T-helper 9 cell (primary cell): ENCODE results near the gene OGFRL1.
"Not testable (repeated sequence)": the region's sequence is repeated elsewhere in the genome, so short reads cannot be mapped to it uniquely, and the experiment has no call there.

Experiments
- DNase-seq: peaks from one replicate; pipeline ENCODE4 v3.0.0-alpha.2; 2020
- total RNA-seq, 2 donors: gene quantifications; one replicate each; lab custom pipeline; 2026; lab: John Stamatoyannopoulos, UW

OGFRL1 gene
- total RNA-seq: 43.7 to 47.9 reads per million in 2 donors

- peak; percentile 60 for DNase-seq
Observed at GRCh38 chr6:71288228-71289038, at the start of gene OGFRL1. Gene OGFRL1 (plus strand): TSS chr6:71288811. CDS start chr6:71288937, 126 bp downstream.

- DNase-seq: no peak
Observed at GRCh38 chr6:71239694-71240093, 48.9 kb upstream of the OGFRL1 start.

- DNase-seq: no peak
Observed at GRCh38 chr6:71245265-71246049, 43.2 kb upstream of the OGFRL1 start.

GRCh38 chr6:71246596-71246995 lies 42.0 kb upstream of the OGFRL1 start:
- no peak for DNase-seq

- DNase-seq: no peak
Observed at GRCh38 chr6:71248306-71248765, 40.3 kb upstream of the OGFRL1 start.

- DNase-seq: no peak
Observed at GRCh38 chr6:71248878-71249544, 39.6 kb upstream of the OGFRL1 start.

GRCh38 chr6:71250099-71250602 lies 38.5 kb upstream of the OGFRL1 start:
- no peak for DNase-seq

- DNase-seq: no peak
Observed at GRCh38 chr6:71252410-71252809, 36.2 kb upstream of the OGFRL1 start.

GRCh38 chr6:71252960-71253359 lies 35.7 kb upstream of the OGFRL1 start:
- no peak for DNase-seq

- DNase-seq: no peak
Observed at GRCh38 chr6:71254323-71254722, 34.3 kb upstream of the OGFRL1 start.

- no peak for DNase-seq
Observed at GRCh38 chr6:71258078-71258866, 30.3 kb upstream of the OGFRL1 start.

- DNase-seq: no peak
Observed at GRCh38 chr6:71259888-71260604, 28.6 kb upstream of the OGFRL1 start.

GRCh38 chr6:71262914-71263313 lies 25.7 kb upstream of the OGFRL1 start:
- no peak for DNase-seq

- DNase-seq: not testable (repeated sequence)
Observed at GRCh38 chr6:71266392-71266791, 22.2 kb upstream of the OGFRL1 start.

- no peak for DNase-seq
Observed at GRCh38 chr6:71268735-71269437, 19.7 kb upstream of the OGFRL1 start.

- DNase-seq: no peak
Observed at GRCh38 chr6:71277926-71278600, 10.5 kb upstream of the OGFRL1 start.

GRCh38 chr6:71279321-71279720 lies 9.3 kb upstream of the OGFRL1 start:
- DNase-seq: no peak

GRCh38 chr6:71279740-71280139 lies 8.9 kb upstream of the OGFRL1 start:
- no peak for DNase-seq

- DNase-seq: no peak
Observed at GRCh38 chr6:71280701-71281100, 7.9 kb upstream of the OGFRL1 start.

GRCh38 chr6:71284785-71285184 lies 3.8 kb upstream of the OGFRL1 start:
- DNase-seq: no peak
